Measurements from ENCODE around the gene RHOT1. TPM values are rescaled to one million over a fixed set of nuclear protein-coding genes. Genes with fewer than 3 reads are reported as not detected.

RHOT1 gene
- total and polyA plus RNA-seq, 2 donors (not counting 3 experiments of a cell fraction or from before 2014, with no cell fraction given) = 23.5 to 28.8 TPM

DNA sequence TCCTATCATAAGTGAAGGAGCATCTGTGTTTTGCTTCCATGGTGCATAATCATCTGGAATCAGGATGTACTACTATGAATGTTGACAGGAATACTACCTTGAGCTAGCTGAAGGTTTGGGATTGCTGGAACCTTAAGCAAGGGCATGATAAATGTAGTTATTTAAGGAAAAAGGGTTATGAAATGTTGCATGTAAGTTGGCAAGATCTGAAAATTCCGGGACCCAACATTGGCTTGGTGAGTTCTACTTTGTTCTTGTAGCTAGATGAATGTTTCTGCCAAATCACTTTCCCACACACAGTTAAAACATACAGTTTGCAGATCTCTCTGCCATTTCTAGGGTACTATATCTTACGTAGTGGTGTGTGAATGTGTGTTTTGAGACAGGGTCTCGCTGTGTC, 13.6 kb downstream of the RHOT1 start:
- Histone ChIP-seq H4K20me1 (replicated peaks; ENCODE audit: control insufficient read depth, extremely low read depth, insufficient read depth, low read length) (no peaks in the 10 kb centered on the region), H3K4me1 (ENCODE audit: control insufficient read depth, extremely low read depth, insufficient read depth, low read length) (no peaks in the 10 kb centered on the region), H3K9me3 (replicated peaks; ENCODE audit: control insufficient read depth, insufficient read depth, low read length) (no peaks in the 10 kb centered on the region), H2AFZ (ENCODE audit: low read depth, low read length) (no peak overlapping the region), H3K4me3 (replicated peaks in 1 of 3; ENCODE audit: insufficient read depth in 1 of 3, low read depth in 1 of 3, low read length in 3 of 3) (no peak overlapping the region), H3K27me3 (ENCODE audit: control insufficient read depth in 2 of 2, insufficient read depth in 2 of 2, low read length in 2 of 2) (no peaks in the 10 kb centered on the region), H3K36me3 (ENCODE audit: control insufficient read depth in 2 of 2, extremely low read depth in 1 of 2, insufficient read depth in 2 of 2, low read length in 2 of 2) (peaks cover 0 to 6% of the 10 kb centered on the region in 2 experiments), H3K4me2 (ENCODE audit: insufficient read depth, low read length) (no peak overlapping the region), H3K9me1 (replicated peaks; ENCODE audit: control insufficient read depth, extremely low read depth, insufficient read depth, low read length) (no peaks in the 10 kb centered on the region), H3K27ac (ENCODE audit: insufficient read depth, low read depth, low read length) (no peak overlapping the region), H3K79me2 (ENCODE audit: control insufficient read depth, insufficient read depth, low read length) (peaks cover 6% of the 10 kb centered on the region), H3K9ac (replicated peaks; ENCODE audit: extremely low read depth, insufficient read depth, low read length) (no peak overlapping the region)
- FAIRE-seq = no peak
- intact Hi-C loops (cut with micrococcal nuclease) = no loop called here
- ChIA-PET CTCF (interaction anchor here (1.2 kb wide), 1 partner anchor 13 kb away, joined by 4 read pairs; the partner anchor contains the start of gene RHOT1), POLR2A (no interaction called here)
- no TSS peak for BruUV-seq (replicated peaks)
- dilution Hi-C loops (cut with MboI; ENCODE audit: extremely low pct_ligation_motif_present, low sequenced_read_pairs) = no loop called here
- TF ChIP-seq EZH2 (IDR thresholded peaks at IDR 0.05; ENCODE audit: borderline replicate concordance, low read depth, low read length, severe bottlenecking) = no peak
- TF ChIP-seq GATA2 (IDR thresholded peaks at IDR 0.05; ENCODE audit: insufficient read depth, insufficient read length, low read depth, low read length) = no peak
- no peak for TF ChIP-seq FOS (IDR thresholded peaks at IDR 0.05; ENCODE audit: borderline replicate concordance, insufficient read depth, low read length)
- no peak for TF ChIP-seq MAX (IDR thresholded peaks at IDR 0.05; ENCODE audit: insufficient read depth, insufficient read length)
- TF ChIP-seq JUN (IDR thresholded peaks at IDR 0.05; ENCODE audit: borderline replicate concordance, insufficient read depth, insufficient read length, low read depth) = no peak
- no peak for TF ChIP-seq POLR2A (IDR thresholded peaks at IDR 0.05; ENCODE audit: low read depth, low read length)
- TF ChIP-seq POLR2AphosphoS5 (IDR thresholded peaks at IDR 0.05; ENCODE audit: insufficient read depth, low read depth, low read length) = no peak
- no peak for TF ChIP-seq MYC (IDR thresholded peaks at IDR 0.05; ENCODE audit: low read depth, low read length)
- TF ChIP-seq, protein P1, sequence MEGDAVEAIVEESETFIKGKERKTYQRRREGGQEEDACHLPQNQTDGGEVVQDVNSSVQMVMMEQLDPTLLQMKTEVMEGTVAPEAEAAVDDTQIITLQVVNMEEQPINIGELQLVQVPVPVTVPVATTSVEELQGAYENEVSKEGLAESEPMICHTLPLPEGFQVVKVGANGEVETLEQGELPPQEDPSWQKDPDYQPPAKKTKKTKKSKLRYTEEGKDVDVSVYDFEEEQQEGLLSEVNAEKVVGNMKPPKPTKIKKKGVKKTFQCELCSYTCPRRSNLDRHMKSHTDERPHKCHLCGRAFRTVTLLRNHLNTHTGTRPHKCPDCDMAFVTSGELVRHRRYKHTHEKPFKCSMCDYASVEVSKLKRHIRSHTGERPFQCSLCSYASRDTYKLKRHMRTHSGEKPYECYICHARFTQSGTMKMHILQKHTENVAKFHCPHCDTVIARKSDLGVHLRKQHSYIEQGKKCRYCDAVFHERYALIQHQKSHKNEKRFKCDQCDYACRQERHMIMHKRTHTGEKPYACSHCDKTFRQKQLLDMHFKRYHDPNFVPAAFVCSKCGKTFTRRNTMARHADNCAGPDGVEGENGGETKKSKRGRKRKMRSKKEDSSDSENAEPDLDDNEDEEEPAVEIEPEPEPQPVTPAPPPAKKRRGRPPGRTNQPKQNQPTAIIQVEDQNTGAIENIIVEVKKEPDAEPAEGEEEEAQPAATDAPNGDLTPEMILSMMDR (IDR thresholded peaks at IDR 0.05; ENCODE audit: extremely low read depth in 1 of 2, insufficient read depth in 1 of 2, low read depth in 1 of 2, low read length in 2 of 2) = no peak
- DNase-seq (ENCODE audit: low read depth, low spot score) = no peak

Data from endothelial cell of umbilical vein (primary cell).